HUDEP-2 (cell line): ENCODE data around the gene NCOA7.
"Not testable (repeated sequence)": the region's sequence is repeated elsewhere in the genome, so short reads cannot be mapped to it uniquely, and the experiment has no call there.

Experiments
- DNase-seq, 76 experiments: peaks; one replicate each; lab custom pipeline; 2025; ENCODE audit not compliant: unreplicated experiment in 76 of 76; lab: John Stamatoyannopoulos, UW

The NCOA7 gene

GRCh38 chr6:125956506-125957390, 166.0 kb downstream of the NCOA7 start, which contains the start of gene HINT3:
Gene HINT3 (plus strand): TSS chr6:125956770. CDS start chr6:125956978, 208 bp downstream.
- peak; percentile 72 to 99 (median 98) for DNase-seq

GRCh38 chr6:125957391-125957693, 166.6 kb downstream of the NCOA7 start:
- peak in 1 of 76 experiments; percentile 30 for DNase-seq

GRCh38 chr6:125957845-125958244, 167.1 kb downstream of the NCOA7 start:
- peak in 27 of 76 experiments; percentile 15 to 65 (median 38) for DNase-seq

GRCh38 chr6:125959041-125959440, 168.3 kb downstream of the NCOA7 start:
- DNase-seq, result no peak

- no peak for DNase-seq
These were observed 170.4 kb downstream of the NCOA7 start for GRCh38 chr6:125961117-125961516.

GRCh38 chr6:125962900-125963497, 172.2 kb downstream of the NCOA7 start:
- DNase-seq, result peak in 4 of 76 experiments; percentile 17 to 33 (median 22)

- DNase-seq, result peak in 1 of 76 experiments; percentile 16
These were observed 173.1 kb downstream of the NCOA7 start for GRCh38 chr6:125963817-125964216.

GRCh38 chr6:125966569-125966968, 175.8 kb downstream of the NCOA7 start:
- no peak for DNase-seq

GRCh38 chr6:125968493-125968892, 177.7 kb downstream of the NCOA7 start:
- DNase-seq, result no peak

GRCh38 chr6:125970760-125971159, 180.0 kb downstream of the NCOA7 start:
- no peak for DNase-seq

GRCh38 chr6:125972478-125972877, 181.7 kb downstream of the NCOA7 start:
- DNase-seq, result not testable (repeated sequence)

GRCh38 chr6:125974214-125974866, 183.6 kb downstream of the NCOA7 start:
- peak in 30 of 76 experiments; percentile 17 to 67 (median 46) for DNase-seq

- no peak for DNase-seq
These were observed 188.3 kb downstream of the NCOA7 start for GRCh38 chr6:125979101-125979500.
